Mesothelial cell of epicardium (in vitro differentiated cells): ENCODE data around the gene RFX3. TPM values are rescaled to one million over a fixed set of nuclear protein-coding genes. Genes with fewer than 3 reads are reported as not detected.

Source experiments
- DNase-seq, 2 experiments: peaks; one replicate each; pipeline ENCODE4 v3.0.0; 2021; ENCODE audit warnings: low spot score in 2 of 2; ENCODE audit not compliant: unreplicated experiment in 2 of 2
- H3K27ac Mint-ChIP-seq: 2 replicates; pipeline ENCODE4 v1.8.0; 2021; ENCODE audit warnings: mixed read lengths
- H3K27me3 Mint-ChIP-seq: 2 replicates; pipeline ENCODE4 v1.8.0; 2021; ENCODE audit warnings: low read depth, mixed read lengths
- H3K36me3 Mint-ChIP-seq: 2 replicates; pipeline ENCODE4 v1.8.0; 2021; ENCODE audit warnings: mixed read lengths
- H3K4me1 Mint-ChIP-seq: 2 replicates; pipeline ENCODE4 v1.8.0; 2021; ENCODE audit warnings: mixed read lengths
- H3K4me3 Mint-ChIP-seq: 2 replicates; pipeline ENCODE4 v1.8.0; 2021; ENCODE audit warnings: mild to moderate bottlenecking, moderate library complexity, mixed read lengths
- H3K9me3 Mint-ChIP-seq: 2 replicates; pipeline ENCODE4 v1.8.0; 2021; ENCODE audit warnings: mixed read lengths
- CTCF ChIP-seq: fragments of 200-600 bp; sonication (generic); IDR thresholded peaks from one replicate; pipeline ENCODE4 v1.5.0; 2021; ENCODE audit warnings: antibody characterized with exemption; ENCODE audit not compliant: unreplicated experiment
- total RNA-seq: library from RNA; stranded (reverse); gene quantifications from 3 replicates; pipeline ENCODE4 v1.2.1, GENCODE V29; 2021

RFX3 gene
- total RNA-seq, 1 donor from 2014 or later, result 42.5 TPM

DNA sequence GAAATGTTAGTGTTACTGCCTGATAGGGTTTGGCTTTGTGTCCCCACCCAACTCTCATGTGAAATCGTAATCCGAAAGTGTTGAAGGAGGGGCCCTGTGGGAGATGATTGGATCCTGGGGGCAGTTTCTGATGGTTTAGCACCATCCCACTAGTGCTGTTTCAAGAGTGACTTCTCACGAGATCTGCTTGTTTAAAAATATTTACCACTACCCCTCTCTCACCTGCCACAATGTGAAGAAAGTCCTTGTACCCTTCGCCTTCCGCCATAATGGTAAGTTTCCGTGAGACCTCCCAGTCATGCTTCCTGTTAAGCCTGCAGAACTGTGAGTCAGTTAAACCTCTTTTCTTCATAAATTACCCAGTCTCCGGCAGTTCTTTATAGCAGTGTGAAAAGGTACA lies 2.6 kb upstream of the RFX3 start:
- peak overlapping the region; percentile 78 for H3K27ac Mint-ChIP-seq

GRCh38 chr9:3526997-3527940 lies 1.5 kb upstream of the RFX3 start:
- DNase-seq, result peak in 1 of 2 experiments; percentile 41
- Mint-ChIP-seq H3K27ac (peak overlapping the region; percentile 100), H3K27me3 (no peaks in the 10 kb centered on the region), H3K9me3 (no peaks in the 10 kb centered on the region), H3K4me1 (peaks cover 39% of the 10 kb centered on the region), H3K4me3 (peak overlapping the region; percentile 95), H3K36me3 (peaks cover 8% of the 10 kb centered on the region)
- no peak for TF ChIP-seq CTCF

More for the DNA sequence above, 2.6 kb upstream of the RFX3 start:
- Mint-ChIP-seq H3K9me3 (no peaks in the 10 kb centered on the region), H3K36me3 (peaks cover 8% of the 10 kb centered on the region), H3K4me1 (peaks cover 38% of the 10 kb centered on the region), H3K4me3 (peak overlapping the region; percentile 30), H3K27me3 (no peaks in the 10 kb centered on the region)
- DNase-seq, result no peak
- TF ChIP-seq CTCF, result no peak

GRCh38 chr9:3526165-3526996 lies 580 bp upstream of the RFX3 start:
- no peaks in the 10 kb centered on the region for H3K27me3 Mint-ChIP-seq
- DNase-seq, result peak; percentile 76 to 88
- peaks cover 8% of the 10 kb centered on the region for H3K36me3 Mint-ChIP-seq
- peak overlapping the region; percentile 100 for H3K27ac Mint-ChIP-seq
- H3K4me3 Mint-ChIP-seq, result peak overlapping the region; percentile 95
- TF ChIP-seq CTCF, result no peak
- H3K9me3 Mint-ChIP-seq, result no peaks in the 10 kb centered on the region
- H3K4me1 Mint-ChIP-seq, result peaks cover 36% of the 10 kb centered on the region

- Mint-ChIP-seq H3K27me3 (no peaks in the 10 kb centered on the region), H3K36me3 (peaks cover 8% of the 10 kb centered on the region), H3K4me1 (peaks cover 35% of the 10 kb centered on the region), H3K9me3 (no peaks in the 10 kb centered on the region), H3K4me3 (peak overlapping the region; percentile 95), H3K27ac (peak overlapping the region; percentile 100)
- no peak for TF ChIP-seq CTCF
- DNase-seq, result peak; percentile 31 to 59
Measured at GRCh38 chr9:3525096-3525835, 535 bp downstream of the RFX3 start.

- H3K4me1 Mint-ChIP-seq, result peaks cover 14% of the 10 kb centered on the region
Measured at GRCh38 chr9:3521966-3522365, 3.8 kb downstream of the RFX3 start.

More at GRCh38 chr9:3521966-3522365, 3.8 kb downstream of the RFX3 start:
- Mint-ChIP-seq H3K9me3 (no peaks in the 10 kb centered on the region), H3K4me3 (no peak overlapping the region), H3K27ac (no peak overlapping the region), H3K27me3 (no peaks in the 10 kb centered on the region), H3K36me3 (no peaks in the 10 kb centered on the region)
- no peak for TF ChIP-seq CTCF
- no peak for DNase-seq
